HG03108 (cell line): ENCODE data around the gene PDZD2.

Experiments used
- ATAC-seq: cut with Tn5 transposase; IDR thresholded peaks from one replicate; pipeline ENCODE4 v1.9.1; 2021; ENCODE audit warnings: moderate library complexity; ENCODE audit not compliant: unreplicated experiment

Gene PDZD2

DNA sequence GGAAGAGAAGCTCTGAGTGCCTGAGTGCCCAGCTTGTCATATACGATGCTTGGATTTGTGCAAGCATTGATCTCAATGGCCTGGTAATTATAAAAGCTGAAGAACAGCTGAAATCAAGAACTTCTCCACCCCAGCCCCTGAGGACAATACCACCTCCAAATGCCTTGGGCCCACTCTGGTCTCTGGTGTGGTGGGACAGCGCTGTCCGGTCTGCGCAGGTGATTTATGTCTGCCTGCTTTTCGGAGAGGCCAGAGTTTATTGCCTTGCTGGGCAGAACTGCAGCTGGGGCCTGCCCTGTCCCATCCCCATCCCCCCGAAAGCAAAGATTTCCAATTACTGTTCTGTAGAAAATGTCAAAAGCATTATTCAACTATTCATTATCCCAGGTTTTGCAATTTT, 1.1 kb upstream of the PDZD2 start:
- no peak for ATAC-seq

- no peak for ATAC-seq
Observed at GRCh38 chr5:31638345-31638744, 586 bp upstream of the PDZD2 start.

- ATAC-seq: no peak
Observed at GRCh38 chr5:31639481-31640411, 815 bp downstream of the PDZD2 start.

- ATAC-seq: no peak
Observed at GRCh38 chr5:31640573-31640972, 1.6 kb downstream of the PDZD2 start.

GRCh38 chr5:31641059-31641458, 2.1 kb downstream of the PDZD2 start:
- ATAC-seq: no peak

DNA sequence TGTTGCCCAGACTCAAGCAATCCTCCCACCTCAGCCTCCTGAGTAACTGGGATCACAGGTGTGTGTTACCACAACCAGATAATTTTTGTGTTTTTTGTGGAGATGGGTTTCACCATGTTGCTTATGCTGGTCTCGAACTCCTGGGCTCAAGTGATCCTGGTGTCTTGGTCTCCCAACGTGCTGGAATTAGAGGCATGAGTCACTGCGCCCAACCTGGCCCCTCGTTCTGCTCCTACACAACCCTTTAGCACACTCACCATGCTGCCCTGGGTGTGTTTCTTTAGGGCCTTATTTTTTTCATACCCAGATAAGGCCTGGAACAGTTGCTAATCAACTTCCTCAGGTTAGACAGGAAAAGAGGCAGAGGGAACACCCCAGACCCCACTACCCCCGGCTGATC, 2.6 kb downstream of the PDZD2 start:
- ATAC-seq: no peak

DNA sequence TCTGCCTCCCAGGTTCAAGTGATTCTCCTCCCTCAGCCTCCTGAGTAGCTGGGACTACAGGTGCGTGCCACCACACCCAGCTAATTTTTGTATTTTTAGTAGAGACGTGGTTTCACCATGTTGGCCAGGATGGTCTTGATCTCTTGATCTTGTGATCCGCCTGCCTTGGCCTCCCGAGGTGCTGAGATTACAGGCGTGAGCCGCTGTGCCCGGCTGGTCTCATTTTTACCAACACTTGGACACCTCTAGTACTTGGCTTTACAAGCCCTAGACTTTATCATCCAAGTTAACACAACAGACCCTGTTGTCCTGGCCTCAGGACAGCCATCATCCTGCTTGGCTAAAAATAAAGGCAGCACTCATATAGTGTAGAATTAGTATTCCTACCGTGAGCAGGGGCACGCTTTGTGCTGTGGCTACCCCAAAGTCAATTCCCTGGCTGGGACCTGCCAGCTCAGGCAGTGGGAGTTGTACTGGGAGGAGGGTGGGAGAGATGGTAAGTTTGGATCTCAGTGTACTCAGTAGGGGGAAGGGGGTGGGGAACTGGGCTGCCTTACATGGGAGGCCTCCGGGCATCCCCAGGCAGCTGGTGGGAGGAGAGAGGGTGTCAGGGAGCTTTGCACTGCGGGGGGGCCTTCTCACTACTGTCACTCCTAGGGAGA, 6.6 kb downstream of the PDZD2 start:
- no peak for ATAC-seq

GRCh38 chr5:31648326-31648725, 9.4 kb downstream of the PDZD2 start:
- no peak for ATAC-seq

DNA sequence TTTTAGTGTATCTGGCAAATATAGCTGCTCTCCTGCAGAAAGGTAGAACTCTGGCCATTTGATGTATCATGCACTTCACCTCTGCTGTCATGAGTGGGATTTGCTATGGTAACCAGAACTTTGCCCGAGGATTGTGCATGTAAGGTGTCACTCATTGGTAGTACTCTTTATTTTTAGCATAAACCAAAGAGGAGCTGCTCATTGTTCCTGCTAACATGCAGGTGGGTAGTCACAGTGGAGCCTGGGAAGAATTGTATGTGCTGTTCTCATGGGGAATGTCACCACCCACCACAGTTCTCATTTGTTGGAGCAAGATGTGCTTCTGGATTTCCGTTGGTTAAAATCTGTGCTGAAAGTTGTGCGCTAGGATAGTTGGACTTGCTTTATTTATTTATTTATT, 12.3 kb downstream of the PDZD2 start:
- no peak for ATAC-seq

- no peak for ATAC-seq
Observed at GRCh38 chr5:31655491-31655890, 16.6 kb downstream of the PDZD2 start.

DNA sequence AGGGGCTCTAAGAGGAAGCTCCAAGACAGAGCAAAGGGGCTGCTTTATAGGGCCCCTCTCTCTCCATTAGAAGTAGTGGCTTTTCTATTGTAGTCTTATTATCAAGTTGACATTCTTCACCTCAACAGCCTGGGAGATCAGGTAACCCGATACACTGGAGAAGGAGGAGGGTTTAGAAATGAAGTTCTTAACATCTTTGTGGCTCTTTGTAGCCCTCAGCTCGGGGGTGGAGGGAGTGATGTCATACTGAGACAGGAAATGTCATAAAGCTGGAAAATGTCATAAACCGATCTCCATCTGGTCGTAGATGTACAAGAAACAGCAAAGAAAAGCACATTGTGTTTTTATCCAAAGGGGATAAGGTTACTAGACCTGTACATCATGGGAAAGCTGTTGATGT, 17.9 kb downstream of the PDZD2 start:
- no peak for ATAC-seq

DNA sequence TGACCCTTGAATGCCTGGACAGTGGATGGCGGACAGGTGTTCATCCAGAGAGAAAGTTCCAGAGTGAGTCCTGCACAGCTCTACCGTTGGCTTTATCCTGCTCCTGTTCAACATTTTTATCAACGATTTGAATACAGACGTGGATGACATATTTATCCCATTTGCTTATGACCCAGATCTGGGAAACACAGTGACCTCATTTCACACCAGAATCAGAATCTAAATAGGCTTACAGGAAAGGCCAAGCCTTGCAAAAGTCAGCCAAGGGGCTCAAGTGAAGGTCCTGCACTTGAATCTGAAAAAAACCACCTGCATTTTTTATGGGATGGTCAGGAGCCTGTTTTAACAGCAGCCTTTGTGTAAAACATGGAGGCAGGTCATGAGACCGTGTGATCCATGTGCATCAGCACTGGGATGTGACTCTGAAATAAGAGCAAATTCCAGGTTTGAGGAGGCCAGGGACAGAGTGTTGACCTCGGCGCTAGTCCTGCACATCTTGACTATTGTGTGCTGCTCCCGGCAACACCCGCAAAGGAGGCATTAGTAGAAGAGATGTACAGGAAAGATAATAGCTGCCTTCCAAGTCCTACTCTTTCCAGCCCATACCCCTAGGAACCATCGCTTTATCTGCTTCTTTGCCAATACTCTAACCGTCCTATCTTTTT, 18.5 kb downstream of the PDZD2 start:
- no peak for ATAC-seq

GRCh38 chr5:31661257-31661656, 22.3 kb downstream of the PDZD2 start:
- ATAC-seq: no peak

DNA sequence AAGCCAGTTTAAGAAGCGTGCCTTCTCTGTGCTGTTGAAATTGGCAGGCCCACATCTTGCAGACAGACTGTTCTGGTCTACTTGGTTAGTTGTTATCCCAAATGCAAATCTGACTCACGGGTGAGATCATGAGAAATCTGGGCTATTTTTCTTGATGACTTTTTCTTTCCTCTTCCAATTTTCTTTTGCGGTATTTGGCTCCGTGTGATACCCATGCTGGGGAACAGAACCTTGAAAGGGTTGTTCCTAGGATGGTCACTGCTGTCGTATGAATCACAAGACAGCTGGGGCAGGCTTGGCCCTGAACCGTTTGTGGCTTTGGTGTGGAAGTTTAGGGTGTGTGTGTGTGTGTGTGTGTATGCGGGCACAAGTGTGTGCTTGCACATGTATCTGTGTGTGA, 24.6 kb downstream of the PDZD2 start:
- no peak for ATAC-seq

DNA sequence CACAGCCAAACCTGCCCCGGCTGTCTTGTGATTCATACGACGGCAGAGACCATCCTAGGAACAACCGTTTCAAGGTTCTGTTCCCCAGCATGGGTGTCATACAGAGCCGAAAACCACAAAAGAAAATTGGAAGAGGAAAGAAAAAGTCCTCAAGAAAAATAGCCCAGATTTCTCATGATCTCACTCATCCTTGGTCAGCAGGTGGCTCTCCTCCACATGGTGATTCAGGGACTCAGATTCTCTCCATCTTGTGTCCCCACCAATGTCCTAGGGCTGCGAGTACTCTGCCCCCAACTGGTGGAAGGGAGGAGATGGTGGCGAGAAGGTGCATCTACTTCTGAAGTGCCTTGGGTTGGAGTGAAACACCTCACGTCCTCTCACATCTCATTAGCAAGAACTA, 25.6 kb downstream of the PDZD2 start:
- ATAC-seq: no peak

GRCh38 chr5:31671339-31671741, 32.4 kb downstream of the PDZD2 start:
- no peak for ATAC-seq

DNA sequence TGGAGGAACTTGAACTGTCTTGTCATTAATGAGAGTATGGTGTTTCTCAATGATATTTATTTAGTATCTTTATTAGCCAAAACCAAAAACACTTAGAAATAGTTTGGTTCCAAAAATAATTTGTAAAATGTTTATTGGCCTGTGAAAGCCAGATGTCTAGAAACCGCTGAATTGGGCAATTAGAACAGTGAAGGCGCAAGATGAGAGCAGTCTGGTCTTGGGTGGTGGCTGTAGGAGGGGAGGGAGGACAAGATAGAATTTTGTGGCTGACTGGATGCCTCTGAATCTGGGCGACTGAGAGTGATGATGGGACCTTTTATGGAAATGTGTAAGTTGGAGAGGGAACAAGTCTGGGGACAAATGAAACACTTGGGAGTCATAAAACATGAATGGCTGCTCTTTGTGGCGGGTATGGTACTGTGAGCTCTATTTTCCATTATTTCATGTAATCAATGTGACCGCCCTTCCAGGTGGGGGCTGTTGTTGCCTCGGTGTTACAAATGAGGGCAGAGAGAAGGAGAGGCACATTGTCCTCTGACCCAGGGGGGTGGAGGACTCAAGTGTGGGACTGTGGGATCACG, 35.5 kb downstream of the PDZD2 start:
- ATAC-seq: no peak

DNA sequence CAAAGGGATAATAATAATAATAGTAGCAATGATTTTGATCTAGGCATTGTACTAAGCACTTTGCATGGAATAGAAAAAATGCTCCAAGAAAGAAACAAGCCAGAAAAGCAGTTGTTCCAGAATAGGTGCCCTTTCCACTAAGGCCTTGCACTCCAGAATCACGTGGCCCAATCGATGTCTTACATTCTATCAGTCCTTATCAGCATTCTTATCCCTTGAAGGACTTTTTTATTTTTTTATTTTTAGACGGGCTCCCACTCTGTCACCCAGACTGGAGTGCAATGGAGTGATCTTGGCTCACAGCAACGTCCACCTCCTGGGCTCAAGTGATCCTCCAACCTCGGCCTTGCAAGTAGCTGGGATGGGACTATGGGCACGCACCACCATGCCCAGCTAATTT, 36.5 kb downstream of the PDZD2 start:
- no peak for ATAC-seq

DNA sequence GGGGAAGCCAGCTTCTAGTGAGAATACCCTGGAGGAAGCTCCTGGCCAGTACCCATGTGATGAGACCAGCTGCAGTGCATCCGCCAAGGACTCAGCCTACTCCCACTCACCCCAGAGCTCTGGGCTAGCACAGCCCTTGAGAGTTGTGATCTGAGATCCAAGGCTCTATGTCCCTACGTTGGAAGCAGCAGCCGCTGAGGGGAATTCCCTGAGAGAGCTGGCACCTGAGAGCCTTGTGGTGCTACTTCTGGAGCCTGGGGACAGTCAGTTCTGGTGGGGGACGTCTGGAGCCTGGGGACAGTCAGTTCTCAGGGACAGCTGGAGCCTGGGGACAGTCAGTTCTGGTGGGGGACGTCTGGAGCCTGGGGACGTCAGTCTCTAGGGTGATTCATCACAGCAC, 39.2 kb downstream of the PDZD2 start:
- ATAC-seq: no peak

- ATAC-seq: no peak
Observed at GRCh38 chr5:31680528-31680927, 41.6 kb downstream of the PDZD2 start.

GRCh38 chr5:31682025-31682424, 43.1 kb downstream of the PDZD2 start:
- no peak for ATAC-seq

GRCh38 chr5:31682851-31683250, 43.9 kb downstream of the PDZD2 start:
- ATAC-seq: no peak
